Hepatocyte (in vitro differentiated cells): ENCODE measurements around the gene NTNG2. TPM values are rescaled to one million over a fixed set of nuclear protein-coding genes. Genes with fewer than 3 reads are reported as not detected.

Experiments used
- DNase-seq: peaks from one replicate; pipeline ENCODE4 v3.0.0-alpha.2; 2016; ENCODE audit warnings: low spot score
- H2AFZ ChIP-seq: fragments of 200-600 bp; sonication (generic); 2 replicates; pipeline ENCODE4 v1.6.0; 2016; ENCODE audit warnings: antibody characterized with exemption, mild to moderate bottlenecking
- H3K27ac ChIP-seq: fragments of 200-600 bp; sonication (generic); 2 replicates; pipeline ENCODE4 v1.5.1; 2016; ENCODE audit warnings: mild to moderate bottlenecking
- H3K27me3 ChIP-seq: fragments of 200-600 bp; sonication (generic); 2 replicates; pipeline ENCODE4 v1.6.1; 2016
- H3K36me3 ChIP-seq: fragments of 200-600 bp; sonication (generic); replicated peaks from 2 replicates; pipeline ENCODE4 v1.5.1; 2016; ENCODE audit warnings: low read depth; ENCODE audit not compliant: insufficient read depth
- H3K4me1 ChIP-seq: fragments of 200-600 bp; sonication (generic); 2 replicates; pipeline ENCODE4 v1.5.1; 2016; ENCODE audit warnings: mild to moderate bottlenecking, moderate library complexity; ENCODE audit not compliant: insufficient read depth
- H3K4me2 ChIP-seq: fragments of 200-600 bp; sonication (generic); 2 replicates; pipeline ENCODE4 v1.6.0; 2016
- H3K4me3 ChIP-seq: fragments of 200-600 bp; sonication (generic); 2 replicates; pipeline ENCODE4 v1.5.1; 2016; ENCODE audit warnings: mild to moderate bottlenecking
- H3K79me2 ChIP-seq: fragments of 200-600 bp; sonication (generic); 2 replicates; pipeline ENCODE4 v1.6.0; 2017; ENCODE audit warnings: mild to moderate bottlenecking
- H3K9me2 ChIP-seq: fragments of 200-600 bp; sonication (generic); replicated peaks from 2 replicates; pipeline ENCODE4 v1.6.0; 2017; ENCODE audit warnings: mild to moderate bottlenecking; ENCODE audit not compliant: insufficient read depth
- H3K9me3 ChIP-seq: fragments of 200-600 bp; sonication (generic); 2 replicates; pipeline ENCODE4 v1.5.1; 2016; ENCODE audit warnings: low read depth, mild to moderate bottlenecking
- H4K20me1 ChIP-seq: fragments of 200-600 bp; sonication (generic); 2 replicates; pipeline ENCODE4 v1.6.0; 2016; ENCODE audit warnings: mild to moderate bottlenecking; ENCODE audit not compliant: insufficient read depth, poor library complexity, severe bottlenecking
- EZH2 ChIP-seq: fragments of 200-600 bp; sonication (generic); IDR thresholded peaks from 2 replicates; pipeline ENCODE4 v1.6.1; 2016; ENCODE audit warnings: antibody characterized with exemption, mild to moderate bottlenecking, borderline replicate concordance
- EZH2phosphoT487 ChIP-seq: fragments of 200-600 bp; sonication (generic); IDR thresholded peaks from one replicate; pipeline ENCODE4 v1.6.1; 2018; ENCODE audit warnings: antibody characterized with exemption, mild to moderate bottlenecking, low read depth, moderate library complexity; ENCODE audit not compliant: unreplicated experiment, severe bottlenecking
- WGBS: methylation state at CpG from one replicate; pipeline ENCODE4 v1.1.6; 2016; ENCODE audit warnings: low lambda C conversion rate; ENCODE audit errors: missing lambda C conversion rate; 5-methylcytosine and 5-hydroxymethylcytosine counted together
- polyA plus RNA-seq: library from polyadenylated mRNA; unstranded; fragments of >200 nt; fragmentation: Nextera tagmentation; extraction: Ambion mirVana; gene quantifications from 2 replicates; pipeline ENCODE4 v1.2.1, GENCODE V29; 2016
- total RNA-seq: library from RNA; depleted of rRNA; stranded (reverse); fragments of >200 nt; gene quantifications from 2 replicates; pipeline ENCODE4 v1.2.3, GENCODE V29; 2014
- TF ChIP-seq, protein P1 (sequence below): fragments of 200-600 bp; sonication (generic); IDR thresholded peaks from 2 replicates; pipeline ENCODE4 v1.5.1; 2016; ENCODE audit warnings: antibody characterized with exemption, mild to moderate bottlenecking; ENCODE audit not compliant: poor library complexity

NTNG2 gene
- total and polyA plus RNA-seq, 2 experiments from 2014 or later, result 0.48 to 1.8 TPM

DNA sequence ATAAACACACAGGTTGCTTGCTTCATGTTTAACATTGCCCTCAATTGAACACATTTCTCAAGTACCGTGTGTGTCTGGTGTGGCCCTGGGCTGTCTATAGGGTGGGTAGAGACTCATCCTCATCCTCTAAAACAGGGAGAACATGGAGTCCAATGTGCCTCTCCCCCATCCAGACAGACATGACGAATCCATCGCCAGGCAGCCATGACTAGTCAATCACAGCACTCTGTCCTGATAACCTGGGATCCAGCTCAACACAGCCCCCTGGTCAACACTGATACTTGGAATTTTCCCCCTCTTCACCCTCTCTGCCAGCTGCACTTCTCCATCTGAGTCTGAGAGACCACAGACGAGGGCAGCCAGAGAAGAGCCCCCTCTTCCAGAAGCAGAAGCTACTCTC is 10.7 kb upstream of the NTNG2 start:
- H3K9me2 ChIP-seq, result no peaks in the 10 kb centered on the region
- H3K9me3 ChIP-seq, result no peaks in the 10 kb centered on the region
- H4K20me1 ChIP-seq, result no peaks in the 10 kb centered on the region
- no peak overlapping the region for H3K4me2 ChIP-seq
- TF ChIP-seq, protein P1, sequence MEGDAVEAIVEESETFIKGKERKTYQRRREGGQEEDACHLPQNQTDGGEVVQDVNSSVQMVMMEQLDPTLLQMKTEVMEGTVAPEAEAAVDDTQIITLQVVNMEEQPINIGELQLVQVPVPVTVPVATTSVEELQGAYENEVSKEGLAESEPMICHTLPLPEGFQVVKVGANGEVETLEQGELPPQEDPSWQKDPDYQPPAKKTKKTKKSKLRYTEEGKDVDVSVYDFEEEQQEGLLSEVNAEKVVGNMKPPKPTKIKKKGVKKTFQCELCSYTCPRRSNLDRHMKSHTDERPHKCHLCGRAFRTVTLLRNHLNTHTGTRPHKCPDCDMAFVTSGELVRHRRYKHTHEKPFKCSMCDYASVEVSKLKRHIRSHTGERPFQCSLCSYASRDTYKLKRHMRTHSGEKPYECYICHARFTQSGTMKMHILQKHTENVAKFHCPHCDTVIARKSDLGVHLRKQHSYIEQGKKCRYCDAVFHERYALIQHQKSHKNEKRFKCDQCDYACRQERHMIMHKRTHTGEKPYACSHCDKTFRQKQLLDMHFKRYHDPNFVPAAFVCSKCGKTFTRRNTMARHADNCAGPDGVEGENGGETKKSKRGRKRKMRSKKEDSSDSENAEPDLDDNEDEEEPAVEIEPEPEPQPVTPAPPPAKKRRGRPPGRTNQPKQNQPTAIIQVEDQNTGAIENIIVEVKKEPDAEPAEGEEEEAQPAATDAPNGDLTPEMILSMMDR, result no peak
- TF ChIP-seq EZH2, result no peak
- no peak for TF ChIP-seq EZH2phosphoT487
- no peak for DNase-seq
- 91% methylated on average over 4 of the region's 4 CpGs for WGBS
- no peaks in the 10 kb centered on the region for H3K79me2 ChIP-seq
- no peak overlapping the region for H3K27ac ChIP-seq
- no peak overlapping the region for H2AFZ ChIP-seq
- no peaks in the 10 kb centered on the region for H3K4me1 ChIP-seq
- H3K4me3 ChIP-seq, result no peak overlapping the region
- no peaks in the 10 kb centered on the region for H3K36me3 ChIP-seq
- H3K27me3 ChIP-seq, result peaks cover 18% of the 10 kb centered on the region

DNA sequence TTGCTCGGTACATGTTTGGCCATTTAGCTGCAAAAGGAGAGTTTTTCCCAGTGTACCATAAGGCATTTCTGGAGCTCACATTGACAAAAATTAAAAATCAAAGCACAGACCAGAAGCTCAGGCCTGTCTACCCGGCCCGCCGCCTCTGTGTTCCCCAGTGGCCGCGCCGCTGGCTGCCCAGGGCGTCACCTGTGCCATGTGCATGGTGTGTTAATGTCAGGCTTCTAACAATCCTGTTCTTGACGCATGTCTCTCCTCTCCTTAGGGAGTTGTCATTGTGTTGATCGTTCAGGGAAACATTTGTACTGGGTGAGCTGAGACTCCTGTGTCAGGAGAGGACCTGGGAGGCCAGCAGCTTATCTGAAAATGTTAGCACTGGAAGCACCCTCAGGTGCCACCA is 9.6 kb upstream of the NTNG2 start:
- Histone ChIP-seq H2AFZ (no peak overlapping the region), H3K4me1 (no peaks in the 10 kb centered on the region), H3K4me2 (no peak overlapping the region), H3K36me3 (no peaks in the 10 kb centered on the region), H3K9me3 (no peaks in the 10 kb centered on the region), H3K4me3 (no peak overlapping the region), H3K79me2 (no peaks in the 10 kb centered on the region), H4K20me1 (no peaks in the 10 kb centered on the region), H3K27me3 (peaks cover 21% of the 10 kb centered on the region), H3K27ac (no peak overlapping the region), H3K9me2 (no peaks in the 10 kb centered on the region)
- no peak for DNase-seq
- 92% methylated on average over 10 of the region's 10 CpGs for WGBS
- TF ChIP-seq EZH2phosphoT487 (no peak), EZH2 (no peak)
- TF ChIP-seq, protein P1, result no peak

DNA sequence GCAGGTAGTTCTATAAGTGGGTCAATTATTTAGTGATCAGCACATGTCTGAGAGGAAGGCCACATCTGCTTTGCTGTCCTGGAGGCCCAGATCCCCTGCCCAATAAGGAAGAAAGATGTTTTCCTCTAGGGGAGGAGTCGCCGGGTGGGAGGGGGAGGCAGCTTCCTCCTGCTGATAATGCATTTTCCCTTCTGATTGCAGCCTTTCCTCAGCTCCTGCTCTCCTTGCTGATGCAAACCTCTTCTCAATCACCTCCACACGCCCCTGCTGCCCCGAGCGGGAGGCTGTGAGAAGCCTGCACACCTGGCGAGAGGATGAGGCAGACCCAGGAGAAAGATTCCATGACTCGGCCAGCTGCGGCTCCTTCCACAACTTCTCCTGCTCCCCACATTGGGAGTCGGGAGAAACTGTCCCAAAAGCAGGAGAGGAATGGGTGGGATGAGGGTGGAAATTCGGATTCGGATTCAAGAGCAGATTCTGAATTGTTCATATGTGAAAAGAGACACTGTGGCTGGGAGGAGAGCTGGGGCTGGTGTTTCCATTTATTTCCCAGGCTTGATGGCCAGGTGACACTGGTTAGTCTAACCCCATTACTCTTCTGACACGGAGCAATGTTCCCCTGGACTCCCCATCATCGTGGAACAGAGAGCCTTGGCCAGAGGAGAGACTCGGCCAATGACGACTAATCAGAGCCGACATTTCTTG is 6.8 kb upstream of the NTNG2 start:
- no peaks in the 10 kb centered on the region for H3K9me3 ChIP-seq
- DNase-seq, result no peak
- no peak overlapping the region for H3K4me3 ChIP-seq
- TF ChIP-seq, protein P1, result no peak
- TF ChIP-seq EZH2 (no peak), EZH2phosphoT487 (no peak)
- H3K9me2 ChIP-seq, result no peaks in the 10 kb centered on the region
- 58% methylated on average over 16 of the region's 16 CpGs for WGBS
- no peak overlapping the region for H3K27ac ChIP-seq
- no peak overlapping the region for H2AFZ ChIP-seq
- peaks cover 46% of the 10 kb centered on the region for H3K27me3 ChIP-seq
- H4K20me1 ChIP-seq, result no peaks in the 10 kb centered on the region
- H3K36me3 ChIP-seq, result no peaks in the 10 kb centered on the region
- H3K79me2 ChIP-seq, result no peaks in the 10 kb centered on the region
- H3K4me1 ChIP-seq, result no peaks in the 10 kb centered on the region
- no peak overlapping the region for H3K4me2 ChIP-seq

DNA sequence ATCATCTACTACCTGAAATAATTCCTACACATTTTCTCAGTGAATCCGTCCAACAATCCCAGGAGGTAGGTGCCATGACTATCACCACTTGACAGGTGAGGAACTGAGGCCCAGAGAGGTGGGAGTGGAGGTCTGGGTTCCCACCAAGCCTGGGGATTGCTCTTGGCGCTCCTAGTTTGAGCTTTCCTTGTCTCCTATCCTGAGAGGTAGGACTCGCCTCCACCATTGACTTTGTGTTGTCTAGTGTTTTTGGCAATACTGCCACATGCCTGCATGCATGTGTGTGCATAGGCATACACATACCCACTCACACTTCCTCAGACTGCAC is 6.3 kb upstream of the NTNG2 start:
- TF ChIP-seq EZH2phosphoT487 (no peak), EZH2 (no peak)
- TF ChIP-seq, protein P1, result no peak
- Histone ChIP-seq H4K20me1 (no peaks in the 10 kb centered on the region), H2AFZ (no peak overlapping the region), H3K27me3 (peaks cover 50% of the 10 kb centered on the region), H3K4me3 (no peak overlapping the region), H3K36me3 (no peaks in the 10 kb centered on the region), H3K79me2 (no peaks in the 10 kb centered on the region), H3K4me2 (no peak overlapping the region), H3K27ac (no peak overlapping the region), H3K9me3 (no peaks in the 10 kb centered on the region), H3K4me1 (no peaks in the 10 kb centered on the region), H3K9me2 (no peaks in the 10 kb centered on the region)
- no peak for DNase-seq
- WGBS, result 96% methylated on average over 3 of the region's 3 CpGs
